Activated T-helper 17 cell treated with anti-CD3 and anti-CD28 coated beads, Interleukin-2, amount 50 U/mL, for 72 hours (primary cell): Measurements from ENCODE around the gene ANKRD55. TPM values are rescaled to one million over a fixed set of nuclear protein-coding genes. Genes with fewer than 3 reads are reported as not detected.
"Not testable (repeated sequence)": the region's sequence is repeated elsewhere in the genome, so short reads cannot be mapped to it uniquely, and the experiment has no call there.

Source experiments
- ATAC-seq: fragments of 150-1000 bp; cut with Tn5 transposase; replicated peaks from 2 replicates; pipeline ENCODE4 v1.10.0; 2021; ENCODE audit warnings: mild to moderate bottlenecking, moderate library complexity
- H3K27ac Mint-ChIP-seq: one replicate; pipeline ENCODE4 v1.8.0; 2022; ENCODE audit warnings: mixed read lengths
- H3K27me3 Mint-ChIP-seq: one replicate; pipeline ENCODE4 v1.8.0; 2022; ENCODE audit warnings: mixed read lengths
- H3K36me3 Mint-ChIP-seq: one replicate; pipeline ENCODE4 v1.8.0; 2022; ENCODE audit warnings: low read depth, mild to moderate bottlenecking, mixed read lengths
- H3K4me1 Mint-ChIP-seq: one replicate; pipeline ENCODE4 v1.8.0; 2022; ENCODE audit warnings: mixed read lengths
- H3K4me3 Mint-ChIP-seq: one replicate; pipeline ENCODE4 v1.8.0; 2022; ENCODE audit warnings: mild to moderate bottlenecking, mixed read lengths
- H3K9me3 Mint-ChIP-seq: one replicate; pipeline ENCODE4 v1.8.0; 2022; ENCODE audit warnings: mixed read lengths
- total RNA-seq, 2 donors: library from RNA; stranded (reverse); gene quantifications; one replicate each; pipeline ENCODE4 v1.2.3, GENCODE V29; 2022

The ANKRD55 gene
- under 1 TPM; 0.21 to 0.22 TPM for total RNA-seq

- no peaks in the 10 kb centered on the region for H3K36me3 Mint-ChIP-seq
- H3K4me1 Mint-ChIP-seq: peaks cover 4% of the 10 kb centered on the region
- no peak within 1 kb of the TSS for H3K4me3 Mint-ChIP-seq
- H3K27me3 Mint-ChIP-seq: peaks cover 8% of the 10 kb centered on the region
- no peaks in the 10 kb centered on the region for H3K9me3 Mint-ChIP-seq
- no peak within 1 kb of the TSS for H3K27ac Mint-ChIP-seq
- ATAC-seq: no peak
Measured at GRCh38 chr5:56233230-56233629, at the start of gene ANKRD55. ANKRD55 (minus strand) TSS chr5:56233330; CDS start chr5:56232913, 417 bp downstream.

- H3K27me3 Mint-ChIP-seq: no peaks in the 10 kb centered on the region
- H3K9me3 Mint-ChIP-seq: no peaks in the 10 kb centered on the region
- no peaks in the 10 kb centered on the region for H3K36me3 Mint-ChIP-seq
- no peak overlapping the region for H3K27ac Mint-ChIP-seq
- no peaks in the 10 kb centered on the region for H3K4me1 Mint-ChIP-seq
- no peak for ATAC-seq
- no peak overlapping the region for H3K4me3 Mint-ChIP-seq
Measured at GRCh38 chr5:56282216-56282615, 49.1 kb upstream of the ANKRD55 start.

GRCh38 chr5:56281489-56282165, 48.5 kb upstream of the ANKRD55 start:
- Mint-ChIP-seq H3K27me3 (no peaks in the 10 kb centered on the region), H3K4me3 (no peak overlapping the region), H3K4me1 (no peaks in the 10 kb centered on the region), H3K27ac (no peak overlapping the region), H3K36me3 (no peaks in the 10 kb centered on the region), H3K9me3 (no peaks in the 10 kb centered on the region)
- ATAC-seq: no peak

GRCh38 chr5:56279979-56280378, 46.8 kb upstream of the ANKRD55 start:
- Mint-ChIP-seq H3K27ac (no peak overlapping the region), H3K27me3 (no peaks in the 10 kb centered on the region), H3K4me1 (no peaks in the 10 kb centered on the region), H3K4me3 (no peak overlapping the region), H3K36me3 (no peaks in the 10 kb centered on the region), H3K9me3 (peaks cover 4% of the 10 kb centered on the region)
- ATAC-seq: no peak

GRCh38 chr5:56279291-56279690, 46.2 kb upstream of the ANKRD55 start:
- H3K4me3 Mint-ChIP-seq: no peak overlapping the region

GRCh38 chr5:56278335-56278753, 45.2 kb upstream of the ANKRD55 start:
- ATAC-seq: no peak
- peaks cover 4% of the 10 kb centered on the region for H3K9me3 Mint-ChIP-seq
- no peaks in the 10 kb centered on the region for H3K36me3 Mint-ChIP-seq
- H3K4me3 Mint-ChIP-seq: no peak overlapping the region
- H3K27ac Mint-ChIP-seq: no peak overlapping the region
- no peaks in the 10 kb centered on the region for H3K27me3 Mint-ChIP-seq
- H3K4me1 Mint-ChIP-seq: no peaks in the 10 kb centered on the region

More at GRCh38 chr5:56279291-56279690, 46.2 kb upstream of the ANKRD55 start:
- no peak for ATAC-seq
- H3K27me3 Mint-ChIP-seq: no peaks in the 10 kb centered on the region
- H3K27ac Mint-ChIP-seq: no peak overlapping the region
- peaks cover 4% of the 10 kb centered on the region for H3K9me3 Mint-ChIP-seq
- H3K4me1 Mint-ChIP-seq: no peaks in the 10 kb centered on the region
- H3K36me3 Mint-ChIP-seq: no peaks in the 10 kb centered on the region

GRCh38 chr5:56277573-56277972, 44.4 kb upstream of the ANKRD55 start:
- H3K27me3 Mint-ChIP-seq: no peaks in the 10 kb centered on the region
- peaks cover 4% of the 10 kb centered on the region for H3K9me3 Mint-ChIP-seq
- ATAC-seq: no peak
- H3K4me1 Mint-ChIP-seq: no peaks in the 10 kb centered on the region
- no peak overlapping the region for H3K27ac Mint-ChIP-seq
- no peaks in the 10 kb centered on the region for H3K36me3 Mint-ChIP-seq
- no peak overlapping the region for H3K4me3 Mint-ChIP-seq

- Mint-ChIP-seq H3K9me3 (peaks cover 4% of the 10 kb centered on the region), H3K36me3 (no peaks in the 10 kb centered on the region), H3K4me3 (no peak overlapping the region), H3K27me3 (no peaks in the 10 kb centered on the region), H3K4me1 (peaks cover 16% of the 10 kb centered on the region), H3K27ac (no peak overlapping the region)
- ATAC-seq: no peak
Measured at GRCh38 chr5:56273376-56273955, 40.3 kb upstream of the ANKRD55 start.

GRCh38 chr5:56272765-56273164, 39.6 kb upstream of the ANKRD55 start:
- H3K36me3 Mint-ChIP-seq: no peaks in the 10 kb centered on the region

GRCh38 chr5:56270568-56271392, 37.6 kb upstream of the ANKRD55 start:
- Mint-ChIP-seq H3K36me3 (no peaks in the 10 kb centered on the region), H3K4me1 (peaks cover 16% of the 10 kb centered on the region), H3K27ac (peak overlapping the region; percentile 61), H3K4me3 (peak overlapping the region; percentile 67), H3K9me3 (no peaks in the 10 kb centered on the region), H3K27me3 (peaks cover 5% of the 10 kb centered on the region)
- peak; percentile 98 for ATAC-seq

More at GRCh38 chr5:56272765-56273164, 39.6 kb upstream of the ANKRD55 start:
- Mint-ChIP-seq H3K27me3 (no peaks in the 10 kb centered on the region), H3K9me3 (peaks cover 4% of the 10 kb centered on the region), H3K27ac (no peak overlapping the region), H3K4me3 (no peak overlapping the region), H3K4me1 (peaks cover 16% of the 10 kb centered on the region)
- no peak for ATAC-seq

GRCh38 chr5:56270058-56270457, 36.9 kb upstream of the ANKRD55 start:
- Mint-ChIP-seq H3K4me1 (peaks cover 16% of the 10 kb centered on the region), H3K27me3 (peaks cover 5% of the 10 kb centered on the region), H3K27ac (peak overlapping the region; percentile 61), H3K36me3 (no peaks in the 10 kb centered on the region), H3K4me3 (peak overlapping the region; percentile 67), H3K9me3 (no peaks in the 10 kb centered on the region)
- peak; percentile 48 for ATAC-seq

- Mint-ChIP-seq H3K27ac (peak overlapping the region; percentile 61), H3K4me1 (peaks cover 16% of the 10 kb centered on the region), H3K36me3 (no peaks in the 10 kb centered on the region), H3K4me3 (peak overlapping the region; percentile 67), H3K9me3 (no peaks in the 10 kb centered on the region), H3K27me3 (peaks cover 5% of the 10 kb centered on the region)
- no peak for ATAC-seq
Measured at GRCh38 chr5:56269216-56269927, 36.2 kb upstream of the ANKRD55 start.

GRCh38 chr5:56268707-56269106, 35.6 kb upstream of the ANKRD55 start:
- ATAC-seq, H3K4me3 Mint-ChIP-seq, H3K36me3 Mint-ChIP-seq, H3K27me3 Mint-ChIP-seq, H3K9me3 Mint-ChIP-seq, H3K27ac Mint-ChIP-seq: not testable (repeated sequence)
- H3K4me1 Mint-ChIP-seq: peaks cover 16% of the 10 kb centered on the region

GRCh38 chr5:56267856-56268255, 34.7 kb upstream of the ANKRD55 start:
- ATAC-seq: no peak
- H3K4me1 Mint-ChIP-seq: peaks cover 16% of the 10 kb centered on the region
- no peaks in the 10 kb centered on the region for H3K36me3 Mint-ChIP-seq
- no peak overlapping the region for H3K4me3 Mint-ChIP-seq
- H3K9me3 Mint-ChIP-seq: no peaks in the 10 kb centered on the region
- peaks cover 5% of the 10 kb centered on the region for H3K27me3 Mint-ChIP-seq
- H3K27ac Mint-ChIP-seq: no peak overlapping the region
